Cardiac muscle cell (in vitro differentiated cells and primary cell): ENCODE data around the gene LPCAT3. TPM values are rescaled to one million over a fixed set of nuclear protein-coding genes. Genes with fewer than 3 reads are reported as not detected.

Experiments used
- DNase-seq, 2 donors: peaks; one replicate each; pipeline versions ENCODE4 v3.0.0 to v3.0.0-alpha.2; 2010 to 2017; ENCODE audit warnings: low read depth in 1 of 2, low spot score in 1 of 2
- H3K27ac ChIP-seq: fragments of 200-600 bp; sonication (generic); 2 replicates; pipeline ENCODE4 v1.5.1; 2016
- H3K27me3 ChIP-seq: fragments of 200-600 bp; sonication (generic); 2 replicates; pipeline ENCODE4 v1.6.0; 2016; ENCODE audit warnings: control low read depth
- H3K36me3 ChIP-seq: fragments of 200-600 bp; sonication (generic); 2 replicates; pipeline ENCODE4 v1.5.1; 2016; ENCODE audit warnings: control low read depth
- H3K4me1 ChIP-seq: fragments of 200-600 bp; sonication (generic); 2 replicates; pipeline ENCODE4 v1.8.1; 2017; ENCODE audit warnings: low read depth, mild to moderate bottlenecking, mixed run types
- H3K4me3 ChIP-seq: fragments of 200-600 bp; sonication (generic); 2 replicates; pipeline ENCODE4 v1.5.1; 2016; ENCODE audit warnings: mild to moderate bottlenecking
- H3K9me3 ChIP-seq: fragments of 200-600 bp; sonication (generic); 2 replicates; pipeline ENCODE4 v1.5.1; 2017; ENCODE audit warnings: low read depth, mild to moderate bottlenecking, control low read depth
- polyA plus RNA-seq: library from polyadenylated mRNA; unstranded; fragments of >200 nt; fragmentation: Nextera tagmentation; extraction: Ambion mirVana; gene quantifications from 2 replicates; pipeline ENCODE4 v1.2.1, GENCODE V29; 2016
- total RNA-seq: library from RNA; depleted of rRNA; stranded (reverse); fragments of >200 nt; gene quantifications from 2 replicates; pipeline ENCODE4 v1.2.3, GENCODE V29; 2016
- TF ChIP-seq, protein P1 (sequence below): IDR thresholded peaks from 2 replicates; pipeline ENCODE4 v1.5.1; 2012; ENCODE audit warnings: low read depth, mild to moderate bottlenecking, low read length

The LPCAT3 gene
- total and polyA plus RNA-seq, 2 experiments from 2014 or later = 12.0 to 37.8 TPM

DNA sequence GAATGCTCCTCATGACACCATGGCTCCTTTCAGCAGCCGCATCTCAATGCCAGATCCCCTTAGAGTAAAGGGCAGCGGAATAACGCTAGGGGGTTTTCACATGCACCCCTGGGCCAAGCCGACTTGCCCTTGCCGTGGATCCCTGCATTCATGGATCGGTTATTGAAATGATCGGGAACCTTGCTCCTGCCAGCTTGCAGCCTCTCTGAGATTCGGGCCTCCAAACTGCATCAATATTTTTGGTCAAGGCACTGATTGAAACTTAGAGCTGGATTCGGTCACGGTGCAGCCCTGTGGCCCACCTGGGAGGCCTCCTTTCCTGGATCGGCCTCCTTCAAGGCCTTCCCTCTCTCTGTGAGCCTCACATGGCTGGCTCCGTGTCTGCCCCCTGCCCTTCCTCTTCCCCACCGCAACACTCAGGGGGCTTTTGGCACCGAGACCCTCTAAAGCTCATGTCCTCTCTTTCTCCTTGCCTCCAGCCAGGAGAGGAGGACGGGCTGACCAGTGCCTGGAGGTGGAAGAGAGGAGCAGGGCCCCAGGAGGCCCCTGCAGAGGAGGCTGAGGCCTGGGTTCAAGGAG lies 65.3 kb downstream of the LPCAT3 start:
- no peaks in the 10 kb centered on the region for H3K27me3 ChIP-seq
- H3K27ac ChIP-seq = no peak overlapping the region
- DNase-seq = no peak
- H3K9me3 ChIP-seq = no peaks in the 10 kb centered on the region
- H3K36me3 ChIP-seq = no peaks in the 10 kb centered on the region
- TF ChIP-seq, protein P1, sequence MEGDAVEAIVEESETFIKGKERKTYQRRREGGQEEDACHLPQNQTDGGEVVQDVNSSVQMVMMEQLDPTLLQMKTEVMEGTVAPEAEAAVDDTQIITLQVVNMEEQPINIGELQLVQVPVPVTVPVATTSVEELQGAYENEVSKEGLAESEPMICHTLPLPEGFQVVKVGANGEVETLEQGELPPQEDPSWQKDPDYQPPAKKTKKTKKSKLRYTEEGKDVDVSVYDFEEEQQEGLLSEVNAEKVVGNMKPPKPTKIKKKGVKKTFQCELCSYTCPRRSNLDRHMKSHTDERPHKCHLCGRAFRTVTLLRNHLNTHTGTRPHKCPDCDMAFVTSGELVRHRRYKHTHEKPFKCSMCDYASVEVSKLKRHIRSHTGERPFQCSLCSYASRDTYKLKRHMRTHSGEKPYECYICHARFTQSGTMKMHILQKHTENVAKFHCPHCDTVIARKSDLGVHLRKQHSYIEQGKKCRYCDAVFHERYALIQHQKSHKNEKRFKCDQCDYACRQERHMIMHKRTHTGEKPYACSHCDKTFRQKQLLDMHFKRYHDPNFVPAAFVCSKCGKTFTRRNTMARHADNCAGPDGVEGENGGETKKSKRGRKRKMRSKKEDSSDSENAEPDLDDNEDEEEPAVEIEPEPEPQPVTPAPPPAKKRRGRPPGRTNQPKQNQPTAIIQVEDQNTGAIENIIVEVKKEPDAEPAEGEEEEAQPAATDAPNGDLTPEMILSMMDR = no peak
- no peaks in the 10 kb centered on the region for H3K4me1 ChIP-seq
- H3K4me3 ChIP-seq = no peak overlapping the region

DNA sequence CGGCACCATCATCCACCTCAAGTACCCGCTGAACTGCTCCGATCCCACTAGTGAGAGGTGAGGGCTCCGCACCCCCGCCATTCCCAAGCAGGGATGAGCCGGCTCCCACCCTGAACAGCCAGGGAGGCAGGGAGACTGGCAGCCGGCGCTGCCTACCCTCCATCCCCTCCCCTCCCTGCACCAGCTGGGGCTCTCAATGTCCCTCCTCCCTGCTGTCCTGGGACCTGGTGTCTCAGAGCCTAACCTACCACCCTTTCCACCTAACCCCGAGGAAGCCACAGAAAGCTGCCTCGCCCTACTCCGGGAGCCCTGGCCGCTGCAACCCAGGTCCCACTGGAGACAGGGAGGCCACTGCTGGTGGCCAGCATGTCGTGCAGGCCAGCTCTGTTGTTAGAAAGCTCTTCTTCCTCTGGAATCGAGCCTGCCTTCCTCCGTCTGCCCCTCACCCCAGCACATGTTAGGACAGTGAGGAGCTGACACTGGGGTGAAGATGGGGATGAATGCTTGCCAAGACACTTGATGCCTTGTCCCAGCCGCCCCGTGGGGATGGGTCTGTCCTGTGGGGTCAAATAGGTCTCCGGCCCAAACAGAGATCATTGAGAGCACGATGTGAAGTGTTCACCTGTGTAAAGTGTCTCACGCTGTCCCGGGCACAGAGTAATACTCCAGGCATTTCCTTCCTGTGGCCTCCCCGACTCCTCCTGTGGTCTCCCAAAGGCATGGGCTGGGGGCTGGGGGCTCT lies 66.0 kb downstream of the LPCAT3 start:
- H3K4me3 ChIP-seq = no peak overlapping the region
- no peaks in the 10 kb centered on the region for H3K27me3 ChIP-seq
- TF ChIP-seq, protein P1 = no peak
- H3K9me3 ChIP-seq = no peaks in the 10 kb centered on the region
- no peak overlapping the region for H3K27ac ChIP-seq
- H3K4me1 ChIP-seq = no peaks in the 10 kb centered on the region
- no peaks in the 10 kb centered on the region for H3K36me3 ChIP-seq
- no peak for DNase-seq

DNA sequence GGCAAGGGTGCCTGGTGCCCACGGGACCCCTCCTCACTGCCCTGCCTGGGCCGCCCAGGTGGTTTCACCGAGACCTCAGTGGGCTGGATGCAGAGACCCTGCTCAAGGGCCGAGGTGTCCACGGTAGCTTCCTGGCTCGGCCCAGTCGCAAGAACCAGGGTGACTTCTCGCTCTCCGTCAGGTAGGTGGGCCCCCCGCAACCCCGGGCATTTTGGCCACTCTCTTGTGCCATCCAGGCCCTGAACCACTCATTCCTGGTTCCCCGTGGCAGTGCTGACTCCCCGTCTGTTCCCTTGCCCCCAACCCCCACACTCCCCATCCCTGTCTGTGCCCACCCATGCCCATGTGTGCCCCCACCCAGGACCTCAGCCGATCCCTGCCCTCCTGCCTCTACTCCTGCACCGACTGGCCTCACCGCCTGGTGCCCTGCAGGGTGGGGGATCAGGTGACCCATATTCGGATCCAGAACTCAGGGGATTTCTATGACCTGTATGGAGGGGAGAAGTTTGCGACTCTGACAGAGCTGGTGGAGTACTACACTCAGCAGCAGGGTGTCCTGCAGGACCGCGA lies 66.6 kb downstream of the LPCAT3 start:
- no peak for DNase-seq
- Histone ChIP-seq H3K27me3 (no peaks in the 10 kb centered on the region), H3K9me3 (no peaks in the 10 kb centered on the region), H3K27ac (no peak overlapping the region), H3K4me1 (no peaks in the 10 kb centered on the region), H3K36me3 (no peaks in the 10 kb centered on the region), H3K4me3 (no peak overlapping the region)
- TF ChIP-seq, protein P1 = no peak

DNA sequence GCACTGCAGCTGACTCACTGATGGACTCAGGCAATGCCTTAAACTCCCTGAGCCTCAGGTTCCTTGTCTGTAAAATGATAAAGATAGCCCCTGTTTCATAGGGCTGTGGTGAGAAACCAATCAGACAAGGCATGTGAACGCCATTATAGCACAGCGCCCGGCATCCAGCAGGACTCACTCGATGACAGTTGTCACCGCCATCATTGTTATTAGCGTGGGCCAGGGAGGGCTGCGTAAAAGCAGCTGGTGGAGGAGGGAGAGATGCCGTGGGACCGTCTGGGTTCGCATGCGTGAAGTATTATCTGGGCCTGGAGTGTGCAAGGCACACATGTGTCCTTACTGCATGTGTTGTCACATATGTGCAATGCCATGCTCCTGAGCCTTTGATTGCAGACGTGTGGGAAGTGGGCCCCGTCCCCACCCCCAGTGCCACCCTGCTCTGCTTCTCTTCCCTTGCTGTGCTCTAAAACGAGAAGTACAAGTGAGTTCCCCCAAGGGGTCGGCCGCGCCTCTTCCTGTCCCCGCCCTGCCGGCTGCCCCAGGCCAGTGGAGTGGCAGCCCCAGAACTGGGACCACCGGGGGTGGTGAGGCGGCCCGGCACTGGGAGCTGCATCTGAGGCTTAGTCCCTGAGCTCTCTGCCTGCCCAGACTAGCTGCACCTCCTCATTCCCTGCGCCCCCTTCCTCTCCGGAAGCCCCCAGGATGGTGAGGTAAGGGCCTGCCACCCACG lies 67.3 kb downstream of the LPCAT3 start, which contains the start of gene PTPN6:
PTPN6 (plus strand) TSS at position 546 of the 730 bp plus-strand sequence; CDS start at position 703, 157 bp downstream.
- Histone ChIP-seq H3K4me3 (no peak within 1 kb of the TSS), H3K9me3 (no peaks in the 10 kb centered on the region), H3K4me1 (no peaks in the 10 kb centered on the region), H3K36me3 (no peaks in the 10 kb centered on the region), H3K27ac (no peak within 1 kb of the TSS), H3K27me3 (no peaks in the 10 kb centered on the region)
- TF ChIP-seq, protein P1 = no peak
- no peak for DNase-seq

DNA sequence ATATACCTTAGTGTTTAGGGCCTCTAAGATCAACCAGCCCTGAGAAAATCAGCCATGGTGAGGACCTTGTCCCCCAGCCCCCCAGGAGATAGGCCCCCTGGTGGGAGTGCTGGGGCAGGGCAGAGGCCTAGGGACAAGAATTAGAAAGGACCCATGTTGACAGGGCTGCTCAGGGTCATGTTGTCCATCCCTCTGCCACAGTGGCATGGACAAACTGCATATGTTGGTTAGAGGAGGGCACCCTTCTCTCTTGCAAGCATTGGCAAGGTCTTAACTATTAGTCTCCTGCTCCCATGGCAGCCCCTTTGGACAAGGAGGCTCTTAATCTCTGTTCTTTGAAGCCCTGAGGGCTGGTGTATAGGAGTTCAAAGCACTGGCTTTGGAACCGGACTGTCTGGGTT lies 67.9 kb downstream of the LPCAT3 start:
- TF ChIP-seq, protein P1 = peak; percentile 23
- no peaks in the 10 kb centered on the region for H3K36me3 ChIP-seq
- H3K9me3 ChIP-seq = no peaks in the 10 kb centered on the region
- no peak overlapping the region for H3K27ac ChIP-seq
- DNase-seq = no peak
- H3K27me3 ChIP-seq = no peaks in the 10 kb centered on the region
- H3K4me3 ChIP-seq = no peak overlapping the region
- H3K4me1 ChIP-seq = no peaks in the 10 kb centered on the region
